IMR-90 (cell line): ENCODE measurements around the gene NEO1. TPM values are rescaled to one million over a fixed set of nuclear protein-coding genes. Genes with fewer than 3 reads are reported as not detected.

Source experiments
- ATAC-seq: fragments of 200-7000 bp; cut with Tn5 transposase; 2 replicates; pipeline ENCODE4 v1.9.1; 2020; ENCODE audit warnings: low read depth, mild to moderate bottlenecking, moderate library complexity
- BruUV-seq: library from RNA; stranded (reverse); fragments of 400-500 nt; replicated peaks from 2 replicates; lab custom pipeline; 2021; lab: Mats Ljungman, UMichigan
- CTCF ChIA-PET: fragments of 300-600 bp; formaldehyde crosslinking; extraction: SDS; loops from one replicate; lab custom pipeline; 2021; ENCODE audit warnings: antibody characterized with exemption; lab: Yijun Ruan, JAX
- POLR2A ChIA-PET: fragments of 300-600 bp; sonication (Branson Sonifier 250); formaldehyde crosslinking; loops from one replicate; lab custom pipeline; 2022; ENCODE audit warnings: antibody characterized with exemption; ENCODE audit not compliant: unreplicated experiment; lab: Charles Lee
- DNase-seq: peaks from one replicate; pipeline ENCODE4 v3.0.0; 2013
- H2AFZ ChIP-seq: replicated peaks from 2 replicates; pipeline ENCODE3; 2013; ENCODE audit warnings: low read length, mild to moderate bottlenecking; ENCODE audit not compliant: poor library complexity
- H2AK5ac ChIP-seq: 2 replicates; pipeline ENCODE4 v1.6.1; 2013; ENCODE audit warnings: low read depth, low read length, inconsistent platforms
- H2AK9ac ChIP-seq: replicated peaks from 2 replicates; pipeline ENCODE3; 2013; ENCODE audit warnings: mild to moderate bottlenecking, low read depth, low read length, moderate library complexity; ENCODE audit not compliant: poor library complexity
- H2BK120ac ChIP-seq: 2 replicates; pipeline ENCODE4 v1.6.1; 2013; ENCODE audit warnings: low read depth, low read length, inconsistent platforms
- H2BK15ac ChIP-seq: 3 replicates; pipeline ENCODE4 v1.6.1; 2013; ENCODE audit warnings: low read depth, low read length, inconsistent platforms
- H2BK20ac ChIP-seq: 2 replicates; pipeline ENCODE4 v1.6.1; 2013; ENCODE audit warnings: low read depth, mild to moderate bottlenecking, inconsistent platforms, low read length, moderate library complexity
- H2BK5ac ChIP-seq: 2 replicates; pipeline ENCODE4 v1.6.1; 2013; ENCODE audit warnings: mild to moderate bottlenecking, low read depth, low read length, inconsistent platforms; ENCODE audit not compliant: poor library complexity, severe bottlenecking
- H3K14ac ChIP-seq: replicated peaks from 2 replicates; pipeline ENCODE4 v1.6.1; 2013; ENCODE audit warnings: low read depth, low read length, inconsistent platforms
- H3K18ac ChIP-seq: 2 replicates; pipeline ENCODE4 v1.6.1; 2013; ENCODE audit warnings: low read depth, low read length, control low read depth
- H3K23ac ChIP-seq: 2 replicates; pipeline ENCODE4 v1.6.1; 2013; ENCODE audit warnings: low read depth, low read length, inconsistent platforms
- H3K27ac ChIP-seq: 2 replicates; pipeline ENCODE4 v1.5.1; 2013; ENCODE audit warnings: mild to moderate bottlenecking, control low read depth, low read length; ENCODE audit not compliant: insufficient read depth
- H3K27me3 ChIP-seq: 2 replicates; pipeline ENCODE4 v1.6.1; 2013; ENCODE audit warnings: low read length; ENCODE audit not compliant: control insufficient read depth, insufficient read depth
- H3K36me3 ChIP-seq: 2 replicates; pipeline ENCODE4 v1.6.1; 2013; ENCODE audit warnings: low read length, mixed read lengths; ENCODE audit not compliant: control insufficient read depth, insufficient read depth
- H3K4ac ChIP-seq: 2 replicates; pipeline ENCODE4 v1.6.1; 2013; ENCODE audit warnings: low read depth, low read length, inconsistent platforms
- H3K4me1 ChIP-seq: 2 replicates; pipeline ENCODE4 v1.6.1; 2013; ENCODE audit warnings: low read length, mixed read lengths; ENCODE audit not compliant: control insufficient read depth, insufficient read depth
- H3K4me2 ChIP-seq: 2 replicates; pipeline ENCODE4 v1.6.1; 2013; ENCODE audit warnings: low read depth, mild to moderate bottlenecking, control low read depth, low read length, moderate library complexity
- H3K4me3 ChIP-seq: 2 replicates; pipeline ENCODE4 v1.5.1; 2013; ENCODE audit warnings: low read depth, mild to moderate bottlenecking, control low read depth, low read length, moderate library complexity; ENCODE audit not compliant: insufficient read depth
- H3K56ac ChIP-seq: 2 replicates; pipeline ENCODE4 v1.6.1; 2013; ENCODE audit warnings: low read length, inconsistent platforms; ENCODE audit not compliant: insufficient read depth; ENCODE audit errors: extremely low read depth
- H3K79me1 ChIP-seq, 2 experiments: 2 replicates each; pipeline ENCODE4 v1.6.1; 2013; ENCODE audit warnings: low read length in 2 of 2, inconsistent platforms in 1 of 2, low read depth in 1 of 2
- H3K9ac ChIP-seq: 2 replicates; pipeline ENCODE4 v1.6.1; 2013; ENCODE audit warnings: low read depth, low read length, control low read depth
- H3K9me1 ChIP-seq: 2 replicates; pipeline ENCODE4 v1.6.1; 2013; ENCODE audit warnings: low read length, inconsistent platforms; ENCODE audit not compliant: insufficient read depth
- H3K9me3 ChIP-seq: 2 replicates; pipeline ENCODE4 v1.6.1; 2013; ENCODE audit warnings: low read length; ENCODE audit not compliant: control insufficient read depth, insufficient read depth
- H4K20me1 ChIP-seq: 2 replicates; pipeline ENCODE4 v1.6.1; 2013; ENCODE audit warnings: low read length, inconsistent platforms; ENCODE audit not compliant: insufficient read depth
- H4K5ac ChIP-seq: 2 replicates; pipeline ENCODE4 v1.6.1; 2013; ENCODE audit warnings: mild to moderate bottlenecking, low read depth, low read length, control low read depth
- H4K8ac ChIP-seq, 2 experiments: 2 replicates each; pipeline ENCODE4 v1.6.1; 2013; ENCODE audit warnings: low read depth in 2 of 2, low read length in 2 of 2, control low read depth in 1 of 2, inconsistent platforms in 1 of 2
- H4K91ac ChIP-seq: 2 replicates; pipeline ENCODE4 v1.6.1; 2013; ENCODE audit warnings: low read depth, low read length, inconsistent platforms; ENCODE audit not compliant: insufficient read depth
- FOS ChIP-seq: fragments of 150-350 bp; IDR thresholded peaks from 2 replicates; pipeline ENCODE4 v1.6.1; 2016; ENCODE audit warnings: low read depth, low read length
- MAFK ChIP-seq: IDR thresholded peaks from 2 replicates; pipeline ENCODE4 v1.6.1; 2012; ENCODE audit warnings: low read depth, low read length, improper control_type of control experiment
- MAZ ChIP-seq: IDR thresholded peaks from 2 replicates; pipeline ENCODE4 v1.6.1; 2012; ENCODE audit warnings: low read depth, mild to moderate bottlenecking, low read length, improper control_type of control experiment, moderate library complexity, borderline replicate concordance
- SMC3 ChIP-seq: fragments of 150-350 bp; IDR thresholded peaks from 2 replicates; pipeline ENCODE4 v1.6.1; 2016; ENCODE audit warnings: low read depth, mild to moderate bottlenecking, antibody characterized with exemption, low read length, moderate library complexity
- WGBS, 2 experiments: methylation state at CpG; one replicate each; pipeline versions ENCODE4 v1.1.5 to v1.1.7; 2013; ENCODE audit warnings: missing lambda C conversion rate in 2 of 2; ENCODE audit not compliant: insufficient read length in 1 of 2; ENCODE audit errors: extremely low coverage in 2 of 2; 5-methylcytosine and 5-hydroxymethylcytosine counted together
- dilution Hi-C: fragments of 300-500 bp; cut with HindIII; formaldehyde crosslinking; loops from one replicate; pipeline ENCODE4 v1.14.3; 2018; ENCODE audit warnings: low sequenced_read_pairs; ENCODE audit not compliant: unreplicated experiment
- in situ Hi-C: fragments of 300-500 bp; cut with MboI; formaldehyde crosslinking; loops from 3 replicates; pipeline ENCODE4 v1.14.3; 2019; ENCODE audit warnings: low sequenced_read_pairs, inconsistent platforms, mixed read lengths
- intact Hi-C: fragments of 100-400 bp; cut with micrococcal nuclease; formaldehyde crosslinking; loops from 2 replicates; pipeline ENCODE4 v1.10.0; 2022
- polyA plus RNA-seq, 3 experiments: library from polyadenylated mRNA; depleted of rRNA; stranded (reverse); fragments of >200 nt; gene quantifications; 2 replicates each; pipeline ENCODE4 v1.2.3, GENCODE V29; 2012; ENCODE audit warnings: low replicate concordance in 1 of 3
- total RNA-seq: library from RNA; depleted of rRNA; stranded (reverse); fragments of >200 nt; gene quantifications from 2 replicates; pipeline ENCODE4 v1.2.3, GENCODE V29; 2012

NEO1 gene
- total and polyA plus RNA-seq, 2 of the 4 experiments (the other 2 are of a cell fraction) = 16.3 to 18.5 TPM

DNA sequence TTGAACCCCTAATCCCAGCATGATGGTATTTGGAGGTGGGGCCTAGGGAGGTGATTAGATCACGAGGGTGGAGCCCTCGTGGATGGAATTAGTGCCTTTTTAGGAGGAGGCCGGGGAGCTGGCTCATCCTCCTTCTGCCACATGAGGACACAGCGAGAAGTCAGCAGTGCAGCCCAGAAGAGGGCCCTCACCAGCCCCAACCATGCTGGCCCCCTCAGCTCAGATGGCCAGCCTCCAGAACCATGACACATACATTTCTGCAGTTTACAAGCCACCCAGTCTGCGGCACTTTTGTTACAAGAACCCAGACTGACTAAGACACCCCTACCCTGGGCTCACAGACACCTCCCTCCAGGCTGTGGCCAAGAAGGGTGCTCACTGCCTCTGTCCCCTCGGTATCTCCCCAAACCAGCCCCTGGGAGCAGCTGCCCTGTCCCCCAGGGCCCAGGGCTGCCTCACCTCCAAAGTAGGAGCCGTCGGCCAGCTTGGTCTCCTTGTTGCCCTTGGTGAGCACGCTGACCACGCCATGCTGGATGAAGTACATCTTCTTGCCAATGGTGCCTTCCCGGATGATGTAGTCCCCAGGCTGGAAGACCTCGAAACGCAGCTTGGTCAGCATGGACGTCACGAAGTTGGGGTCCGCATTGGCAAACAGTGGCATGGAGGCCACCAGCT lies 272.4 kb downstream of the NEO1 start:
- ChIA-PET CTCF (no interaction called here), POLR2A (no interaction called here)
- WGBS, 2 experiments = 98% methylated on average over 6 of the region's 16 CpGs; no CpG with 5 or more reads in 1 of the 2 experiments
- intact Hi-C loops = no loop called here
- ATAC-seq (no peak), DNase-seq (no peak)
- Histone ChIP-seq H3K4me3 (no peak overlapping the region), H3K4ac (no peak overlapping the region), H2BK5ac (no peak overlapping the region), H3K9ac (no peak overlapping the region), H4K8ac (no peak overlapping the region), H3K27ac (no peak overlapping the region), H3K56ac (no peak overlapping the region), H3K27me3 (peaks cover 38% of the 10 kb centered on the region), H2AK5ac (no peak overlapping the region), H4K91ac (no peak overlapping the region), H3K9me3 (no peaks in the 10 kb centered on the region), H2AFZ (no peak overlapping the region), H3K36me3 (no peaks in the 10 kb centered on the region), H3K79me1 (no peaks in the 10 kb centered on the region), H3K23ac (no peak overlapping the region), H2AK9ac (no peak overlapping the region), H2BK20ac (no peak overlapping the region), H4K20me1 (no peaks in the 10 kb centered on the region), H3K4me2 (no peak overlapping the region), H4K5ac (no peak overlapping the region), H2BK120ac (no peak overlapping the region), H3K18ac (no peak overlapping the region), H2BK15ac (no peak overlapping the region), H3K9me1 (no peaks in the 10 kb centered on the region), H3K14ac (no peak overlapping the region), H3K4me1 (no peaks in the 10 kb centered on the region)
- dilution Hi-C loops = no loop called here
- TF ChIP-seq FOS (no peak), MAFK (no peak), SMC3 (no peak), MAZ (no peak)
- BruUV-seq = no TSS peak
- in situ Hi-C loops = no loop called here
